Naive thymus-derived CD8-positive, alpha-beta T cell (primary cell): ENCODE results near the gene COL4A1. TPM values are rescaled to one million over a fixed set of nuclear protein-coding genes. Genes with fewer than 3 reads are reported as not detected.

Experiments
- ATAC-seq, 2 donors: fragments of 150-1000 bp; cut with Tn5 transposase in 1 of 2; sonication (Bioruptor Pico), chemical (Tn5 transposase) in 1 of 2; 1 replicate in 1 of 2; 2 replicates in 1 of 2; pipeline ENCODE4 v1.10.0; 2021; ENCODE audit warnings: mild to moderate bottlenecking in 2 of 2, moderate library complexity in 2 of 2
- POLR2A ChIA-PET: fragments of 350-600 bp; sonication (Branson Sonifier 250); formaldehyde crosslinking; loops from one replicate; lab custom pipeline; 2021; ENCODE audit warnings: antibody characterized with exemption; lab: Charles Lee
- DNase-seq, 10 donors: peaks; one replicate each; pipeline versions ENCODE4 v3.0.0 to v3.0.0-alpha.2; 2020 to 2022
- H3K27ac Mint-ChIP-seq, 10 donors: one replicate each; pipeline ENCODE4 v1.8.0; 2020 to 2022; ENCODE audit warnings: mild to moderate bottlenecking in 10 of 10, mixed read lengths in 10 of 10, moderate library complexity in 4 of 10, inconsistent platforms in 1 of 10
- H3K27me3 Mint-ChIP-seq, 5 donors: one replicate each; pipeline ENCODE4 v1.8.0; 2021 to 2022; ENCODE audit warnings: mixed read lengths in 5 of 5
- H3K36me3 Mint-ChIP-seq, 3 donors: one replicate each; pipeline ENCODE4 v1.8.0; 2020 to 2022; ENCODE audit warnings: mixed read lengths in 3 of 3, mild to moderate bottlenecking in 2 of 3, inconsistent platforms in 1 of 3
- H3K4me1 Mint-ChIP-seq, 4 donors: one replicate each; pipeline ENCODE4 v1.8.0; 2021 to 2022; ENCODE audit warnings: mixed read lengths in 4 of 4
- H3K4me3 Mint-ChIP-seq, 10 donors: one replicate each; pipeline ENCODE4 v1.8.0; 2020 to 2022; ENCODE audit warnings: mild to moderate bottlenecking in 10 of 10, mixed read lengths in 10 of 10, moderate library complexity in 6 of 10, inconsistent platforms in 1 of 10
- H3K9me3 Mint-ChIP-seq, 9 donors: one replicate each; pipeline ENCODE4 v1.8.0; 2020 to 2022; ENCODE audit warnings: mixed read lengths in 9 of 9, mild to moderate bottlenecking in 3 of 9, inconsistent platforms in 1 of 9, moderate library complexity in 1 of 9
- polyA plus RNA-seq, 3 donors: library from polyadenylated mRNA; unstranded; fragments of 300-500 nt; fragmentation: Illumina TruSeq; gene quantifications; one replicate each; pipeline ENCODE4 v1.2.3, GENCODE V29; 2021
- total RNA-seq, 8 experiments: library from RNA in 2 of 8; stranded (reverse) in 2 of 8; gene quantifications; one replicate each; pipeline ENCODE4 v1.2.3 and lab custom pipeline; 2021 to 2026

Gene COL4A1
- total and polyA plus RNA-seq, 5 experiments from 2014 or later, result not detected

DNA sequence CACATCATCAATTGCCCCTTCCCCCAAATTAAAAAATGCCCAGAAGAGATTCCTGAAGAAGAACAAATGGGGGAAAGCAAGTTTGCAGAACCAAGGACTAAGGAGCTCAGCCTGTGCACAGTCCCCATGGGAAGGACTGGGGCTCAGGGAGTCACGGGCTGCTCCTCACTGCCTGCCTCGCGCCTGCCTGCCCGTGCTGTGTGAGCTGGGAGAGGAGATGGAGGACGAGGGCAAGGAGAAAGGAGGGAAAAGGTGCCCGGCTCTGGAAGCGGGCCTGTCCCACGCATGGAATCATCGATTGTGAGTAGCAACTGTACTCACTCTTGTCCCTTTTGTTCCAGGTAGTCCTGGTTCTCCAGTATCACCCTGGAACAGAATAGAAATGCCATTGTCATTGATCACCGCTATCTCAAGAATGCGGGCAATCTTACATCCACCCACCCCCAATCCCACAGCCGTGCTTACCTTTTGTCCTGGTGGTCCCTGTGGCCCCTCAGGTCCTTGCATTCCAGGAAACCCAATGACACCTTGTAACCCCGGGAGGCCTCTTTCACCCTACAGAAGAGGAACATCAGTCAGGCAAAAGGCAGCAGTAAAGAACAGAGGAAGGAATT is 93.4 kb downstream of the COL4A1 start:
- no peak for ATAC-seq
- POLR2A ChIA-PET, result no interaction called here
- Mint-ChIP-seq H3K9me3 (no peaks in the 10 kb centered on the region), H3K27ac (no peak overlapping the region), H3K4me3 (no peak overlapping the region), H3K4me1 (no peaks in the 10 kb centered on the region), H3K27me3 (peaks cover 0 to 46% (median 10%) of the 10 kb centered on the region in 5 donors), H3K36me3 (no peaks in the 10 kb centered on the region)
- no peak for DNase-seq

DNA sequence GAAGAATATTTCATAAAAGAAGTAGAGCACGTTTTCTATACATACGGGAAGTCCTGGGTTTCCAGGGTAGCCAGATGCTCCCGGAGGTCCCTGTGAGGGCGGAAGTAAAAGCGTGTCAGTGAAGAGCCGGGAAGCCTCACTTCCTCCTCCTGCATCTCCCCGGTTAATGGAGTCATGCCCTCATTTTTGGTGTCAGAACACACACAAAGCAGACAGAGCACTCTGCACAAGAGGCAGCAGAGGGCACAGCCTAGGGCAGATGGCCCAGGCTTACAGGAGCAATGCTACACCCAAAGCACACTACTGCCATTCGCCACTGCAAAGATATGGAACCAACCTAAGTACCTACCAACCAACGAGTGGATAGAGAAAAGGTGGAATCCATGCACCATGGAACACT is 94.4 kb downstream of the COL4A1 start:
- Mint-ChIP-seq H3K27ac (peak overlapping the region in 1 of 10 donors; percentile 6), H3K36me3 (no peaks in the 10 kb centered on the region), H3K4me1 (no peaks in the 10 kb centered on the region), H3K9me3 (no peaks in the 10 kb centered on the region), H3K27me3 (peaks cover 0 to 36% (median 7%) of the 10 kb centered on the region in 5 donors), H3K4me3 (peak overlapping the region in 1 of 10 donors; percentile 12)
- POLR2A ChIA-PET, result no interaction called here
- ATAC-seq (no peak), DNase-seq (no peak)

DNA sequence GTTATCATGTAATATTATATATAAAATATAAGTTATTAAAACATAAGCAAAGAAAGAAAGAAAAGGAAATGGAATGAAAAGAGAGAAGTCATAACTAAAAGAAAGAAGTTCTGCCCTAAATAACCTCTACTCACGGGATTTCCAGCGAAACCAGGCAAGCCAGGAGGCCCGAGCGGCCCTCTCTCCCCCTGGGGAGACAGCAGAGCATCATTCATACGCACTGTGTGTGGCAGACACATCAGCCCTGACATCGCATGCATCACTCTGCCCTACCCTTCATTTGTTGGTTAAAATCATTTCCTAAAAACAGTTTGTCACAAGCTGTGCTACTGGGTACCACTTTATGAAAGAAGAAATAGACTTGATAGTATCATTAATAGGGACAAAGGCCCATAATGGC is 95.2 kb downstream of the COL4A1 start:
- H3K36me3 Mint-ChIP-seq, result no peaks in the 10 kb centered on the region
- ATAC-seq (no peak), DNase-seq (no peak)
- peaks cover 0 to 28% (median 7%) of the 10 kb centered on the region in 5 donors for H3K27me3 Mint-ChIP-seq
- H3K27ac Mint-ChIP-seq, result no peak overlapping the region
- POLR2A ChIA-PET, result no interaction called here
- H3K4me3 Mint-ChIP-seq, result no peak overlapping the region
- no peaks in the 10 kb centered on the region for H3K9me3 Mint-ChIP-seq
- H3K4me1 Mint-ChIP-seq, result no peaks in the 10 kb centered on the region

DNA sequence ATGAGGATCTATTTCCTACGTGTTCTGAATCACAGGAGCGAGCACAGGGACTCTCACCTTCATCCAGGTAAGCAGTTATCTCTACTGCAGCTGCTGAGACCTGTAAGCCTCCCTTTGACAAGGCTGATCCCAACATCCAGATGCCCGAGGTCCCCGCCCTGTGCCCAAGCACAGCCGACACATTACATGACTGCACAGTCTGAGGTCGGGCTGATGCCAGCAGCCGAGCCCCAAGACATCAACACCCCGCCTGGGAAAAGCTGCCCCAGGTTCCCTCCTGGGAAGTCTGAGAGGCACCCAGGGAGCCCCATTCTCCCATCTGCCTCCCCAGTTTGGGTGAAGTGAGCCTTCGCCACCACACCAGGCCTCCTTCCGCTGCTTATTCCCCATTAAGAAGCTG is 95.9 kb downstream of the COL4A1 start:
- ATAC-seq (no peak), DNase-seq (no peak)
- no peak overlapping the region for H3K27ac Mint-ChIP-seq
- POLR2A ChIA-PET, result no interaction called here
- H3K9me3 Mint-ChIP-seq, result no peaks in the 10 kb centered on the region
- H3K27me3 Mint-ChIP-seq, result peaks cover 0 to 26% (median 5%) of the 10 kb centered on the region in 5 donors
- no peaks in the 10 kb centered on the region for H3K36me3 Mint-ChIP-seq
- H3K4me3 Mint-ChIP-seq, result no peak overlapping the region
- no peaks in the 10 kb centered on the region for H3K4me1 Mint-ChIP-seq

DNA sequence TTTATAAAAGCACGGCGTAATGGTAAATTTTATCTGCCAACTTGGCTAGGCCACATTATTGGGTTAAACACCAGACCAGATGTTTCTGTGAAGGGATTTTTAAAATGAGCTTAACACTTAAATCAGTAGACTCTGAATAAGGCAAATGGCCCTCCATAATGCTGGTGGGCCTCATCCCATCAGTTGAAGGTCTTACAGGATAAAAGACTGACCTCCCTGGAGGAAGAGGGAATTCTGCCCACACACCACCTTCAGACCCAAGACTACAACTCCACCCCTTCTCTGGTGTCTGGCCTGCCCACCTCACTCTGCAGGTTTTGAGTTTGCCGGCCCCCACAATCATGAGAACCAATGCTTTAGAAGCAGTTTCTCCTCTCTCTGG is 96.4 kb downstream of the COL4A1 start:
- POLR2A ChIA-PET, result no interaction called here
- H3K4me1 Mint-ChIP-seq, result no peaks in the 10 kb centered on the region
- no peak for DNase-seq
- H3K27me3 Mint-ChIP-seq, result peaks cover 0 to 26% (median 5%) of the 10 kb centered on the region in 5 donors
- no peaks in the 10 kb centered on the region for H3K36me3 Mint-ChIP-seq
- no peak overlapping the region for H3K27ac Mint-ChIP-seq
- H3K9me3 Mint-ChIP-seq, result no peaks in the 10 kb centered on the region
- no peak for ATAC-seq
- peak overlapping the region in 1 of 10 donors; percentile 36 for H3K4me3 Mint-ChIP-seq

DNA sequence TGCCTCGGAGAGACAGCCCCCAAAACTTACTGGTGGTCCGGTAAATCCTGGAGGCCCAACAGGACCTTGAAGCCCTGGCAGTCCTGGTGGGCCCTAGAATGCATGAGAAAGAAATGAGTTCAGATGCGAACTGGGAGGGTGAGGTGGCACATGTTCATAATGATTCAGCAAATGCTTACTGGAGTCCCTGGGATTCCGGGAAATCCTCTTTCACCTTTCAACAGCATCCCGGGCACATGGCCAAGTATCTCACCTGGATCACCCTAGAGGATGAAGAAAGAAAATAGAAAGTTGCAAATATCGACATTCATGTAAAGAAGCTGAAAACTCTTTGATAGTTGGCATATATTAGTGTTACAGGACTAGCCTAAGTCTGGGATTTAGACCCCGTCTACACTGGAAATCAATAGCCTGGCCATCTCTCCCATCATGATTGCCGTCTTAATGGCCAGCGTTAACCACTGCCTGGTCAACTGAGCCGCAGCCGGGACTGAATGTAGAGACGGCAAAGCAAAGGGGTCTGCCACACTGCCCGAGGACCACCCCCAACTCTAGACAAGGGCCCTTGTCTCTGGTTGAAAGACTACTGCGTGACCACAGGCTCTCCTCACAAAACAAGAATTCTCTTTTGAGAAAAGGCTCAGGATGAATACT is 96.9 kb downstream of the COL4A1 start:
- no peak for ATAC-seq
- Mint-ChIP-seq H3K36me3 (no peaks in the 10 kb centered on the region), H3K27me3 (peaks cover 0 to 23% (median 5%) of the 10 kb centered on the region in 5 donors), H3K4me1 (no peaks in the 10 kb centered on the region), H3K9me3 (no peaks in the 10 kb centered on the region), H3K4me3 (no peak overlapping the region), H3K27ac (no peak overlapping the region)
- no peak for DNase-seq
- POLR2A ChIA-PET, result no interaction called here

DNA sequence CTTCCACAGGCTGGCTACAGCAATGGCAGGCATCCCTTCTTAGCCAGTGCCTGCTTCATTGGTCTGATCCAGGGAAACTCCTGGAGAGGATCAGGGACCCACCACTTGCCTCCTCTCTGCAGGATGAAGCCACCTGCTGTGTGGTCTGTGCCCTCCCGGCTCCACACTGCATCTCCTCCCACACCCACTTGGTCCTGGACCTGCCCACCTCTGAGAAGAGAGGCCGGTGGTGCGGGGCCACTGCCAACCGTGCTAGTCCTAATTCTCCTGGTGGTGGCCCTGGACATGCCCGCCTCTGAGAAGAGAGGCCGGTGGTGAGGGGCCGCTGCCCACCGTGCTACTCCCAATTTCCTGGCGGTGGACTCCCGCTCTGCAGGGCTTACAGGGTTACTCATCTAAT is 98.8 kb downstream of the COL4A1 start:
- ATAC-seq (no peak), DNase-seq (no peak)
- H3K27me3 Mint-ChIP-seq, result peaks cover 0 to 10% (median 5%) of the 10 kb centered on the region in 5 donors
- no peaks in the 10 kb centered on the region for H3K4me1 Mint-ChIP-seq
- no peak overlapping the region for H3K4me3 Mint-ChIP-seq
- POLR2A ChIA-PET, result no interaction called here
- no peak overlapping the region for H3K27ac Mint-ChIP-seq
- no peaks in the 10 kb centered on the region for H3K36me3 Mint-ChIP-seq
- H3K9me3 Mint-ChIP-seq, result no peaks in the 10 kb centered on the region

DNA sequence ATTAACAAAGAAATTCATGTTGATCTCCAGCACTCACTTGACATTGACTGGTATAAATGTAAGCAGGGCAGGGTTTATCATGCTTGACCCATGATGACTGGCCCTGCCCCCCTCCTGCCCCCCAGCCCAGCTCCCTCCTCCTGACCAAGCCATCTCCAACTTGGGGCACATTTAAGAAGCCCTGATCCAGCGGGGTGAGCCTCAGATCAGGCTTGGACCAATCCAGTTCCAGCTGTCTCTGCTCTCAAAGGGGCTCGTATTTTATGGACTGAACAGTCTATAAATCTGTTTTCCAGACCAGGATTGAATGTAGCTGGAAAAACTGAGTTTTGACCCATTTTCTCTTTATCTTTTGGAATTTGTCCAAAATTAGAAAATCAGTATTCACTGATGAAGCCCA is 100.0 kb downstream of the COL4A1 start:
- no peak for DNase-seq
- H3K4me3 Mint-ChIP-seq, result no peak overlapping the region
- H3K9me3 Mint-ChIP-seq, result no peaks in the 10 kb centered on the region
- H3K27ac Mint-ChIP-seq, result no peak overlapping the region
- H3K36me3 Mint-ChIP-seq, result no peaks in the 10 kb centered on the region
- peaks cover 0 to 4% (median 2%) of the 10 kb centered on the region in 5 donors for H3K27me3 Mint-ChIP-seq
- POLR2A ChIA-PET, result no interaction called here
- H3K4me1 Mint-ChIP-seq, result no peaks in the 10 kb centered on the region
- no peak for ATAC-seq

DNA sequence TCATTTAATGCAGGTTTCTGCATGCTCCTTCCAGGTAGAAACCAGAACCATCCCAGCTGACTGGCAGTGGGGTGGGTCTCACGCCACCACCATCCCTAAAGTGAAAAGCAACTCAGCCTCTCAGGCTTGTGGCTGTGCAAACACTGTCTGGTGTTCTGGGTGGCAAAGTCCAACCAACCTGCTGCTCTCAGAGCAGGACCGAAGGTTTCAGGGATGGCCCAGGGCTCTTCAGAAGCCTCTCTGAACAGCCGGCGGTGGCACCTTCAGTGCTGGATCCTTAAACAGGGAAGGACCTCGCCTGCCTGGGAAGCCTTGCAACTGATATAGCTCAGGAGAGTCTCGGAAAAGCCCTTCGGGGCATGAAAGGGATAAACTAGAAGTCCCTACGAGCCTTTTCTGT is 100.8 kb downstream of the COL4A1 start:
- H3K27me3 Mint-ChIP-seq, result peaks cover 0 to 4% (median 2%) of the 10 kb centered on the region in 5 donors
- DNase-seq (no peak), ATAC-seq (no peak)
- H3K36me3 Mint-ChIP-seq, result no peaks in the 10 kb centered on the region
- H3K4me1 Mint-ChIP-seq, result no peaks in the 10 kb centered on the region
- H3K4me3 Mint-ChIP-seq, result no peak overlapping the region
- POLR2A ChIA-PET, result no interaction called here
- H3K9me3 Mint-ChIP-seq, result no peaks in the 10 kb centered on the region
- no peak overlapping the region for H3K27ac Mint-ChIP-seq

DNA sequence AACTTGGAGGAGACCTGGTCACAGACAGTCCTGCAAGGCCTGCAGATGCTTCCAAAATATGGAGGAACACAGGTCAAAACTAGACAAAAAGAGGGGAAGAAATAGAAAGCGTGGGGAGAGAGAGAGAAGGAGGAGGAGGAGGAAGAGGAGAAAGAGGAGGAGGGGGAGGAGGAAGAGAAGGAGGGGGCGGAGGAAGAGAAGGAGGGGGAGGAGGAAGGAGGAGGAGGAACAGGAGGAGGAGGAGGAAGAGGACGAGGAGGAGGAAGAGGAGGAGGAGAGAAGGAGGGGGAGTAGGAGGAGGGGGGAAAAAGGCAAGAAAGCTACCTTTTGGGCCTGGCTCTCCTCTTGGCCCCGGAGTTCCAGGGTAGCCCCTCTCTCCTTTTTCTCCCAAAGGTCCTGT is 105.8 kb downstream of the COL4A1 start:
- H3K27me3 Mint-ChIP-seq, result peaks cover 8 to 38% (median 23%) of the 10 kb centered on the region in 5 donors
- DNase-seq (no peak), ATAC-seq (no peak)
- H3K4me1 Mint-ChIP-seq, result no peaks in the 10 kb centered on the region
- POLR2A ChIA-PET, result no interaction called here
- peaks cover 0 to 2% (median 0%) of the 10 kb centered on the region in 9 donors for H3K9me3 Mint-ChIP-seq
- no peaks in the 10 kb centered on the region for H3K36me3 Mint-ChIP-seq
- no peak overlapping the region for H3K27ac Mint-ChIP-seq
- no peak overlapping the region for H3K4me3 Mint-ChIP-seq

DNA sequence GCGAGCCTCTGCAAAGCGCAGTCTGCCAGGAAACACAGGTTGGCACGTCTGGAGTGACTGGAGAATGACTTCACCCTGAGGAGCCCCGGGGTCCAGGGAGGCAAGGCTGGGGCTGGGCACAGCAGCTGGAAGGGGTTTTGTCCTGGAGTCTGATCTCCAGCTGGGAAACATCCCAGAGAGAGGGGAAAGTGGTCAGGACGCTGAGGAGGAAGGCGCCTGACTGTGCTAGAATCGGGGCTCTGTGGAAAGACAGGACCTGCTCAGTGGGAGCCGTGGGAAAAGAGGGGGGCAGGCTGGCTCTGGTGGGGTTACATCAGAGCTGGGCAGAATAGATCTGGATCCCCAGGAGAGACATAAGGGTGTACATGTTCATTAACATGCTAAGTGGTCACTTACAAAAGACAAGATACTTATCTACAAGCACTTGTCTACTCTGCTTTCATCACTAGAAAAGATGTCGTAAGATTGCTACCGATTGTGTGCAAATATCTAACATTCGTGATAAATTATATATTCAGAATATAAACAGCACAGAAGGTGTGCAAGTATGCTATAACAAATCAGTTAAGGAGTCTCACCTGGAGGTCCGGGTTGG is 106.6 kb downstream of the COL4A1 start:
- no peaks in the 10 kb centered on the region for H3K36me3 Mint-ChIP-seq
- POLR2A ChIA-PET, result no interaction called here

DNA sequence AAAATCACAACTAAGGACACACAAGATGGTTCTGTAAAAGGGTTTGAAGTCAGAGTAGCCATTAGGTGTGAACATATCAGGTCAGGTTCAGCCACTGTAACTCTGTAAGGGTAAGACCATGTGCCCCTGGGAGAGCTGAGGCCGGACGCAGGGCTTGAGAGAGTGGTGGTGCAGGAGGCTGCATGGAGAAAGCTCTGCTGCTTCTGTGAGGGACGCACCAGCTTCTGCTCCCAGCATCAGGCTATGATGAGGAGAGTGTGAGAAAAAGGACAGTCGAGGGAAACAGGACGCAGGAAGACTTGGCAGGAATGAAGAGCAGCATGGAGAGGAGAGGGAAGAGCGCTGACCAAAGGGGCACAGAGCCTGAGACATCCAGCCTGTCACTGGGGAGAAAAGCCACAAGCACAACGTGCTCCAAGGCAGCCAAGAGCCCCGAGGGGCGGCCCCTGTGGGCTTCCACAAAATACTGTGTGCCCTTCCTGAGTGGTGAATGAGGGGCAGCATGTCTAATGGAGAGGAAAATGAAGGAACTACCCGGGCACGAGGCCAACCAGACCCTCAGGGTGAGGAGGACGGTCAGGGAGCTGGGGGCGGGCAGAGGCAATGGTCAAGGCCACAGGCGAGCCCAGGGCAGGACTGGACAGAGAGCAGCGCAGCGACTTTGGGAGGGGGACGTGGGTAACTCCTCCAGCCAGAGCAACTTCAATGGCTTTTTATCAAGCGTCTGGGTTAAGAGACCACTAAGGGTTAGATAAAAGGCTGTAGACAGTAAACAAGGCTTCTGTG is 107.7 kb downstream of the COL4A1 start:
- POLR2A ChIA-PET, result no interaction called here
- Mint-ChIP-seq H3K4me3 (no peak overlapping the region), H3K4me1 (no peaks in the 10 kb centered on the region), H3K9me3 (peaks cover 0 to 2% (median 0%) of the 10 kb centered on the region in 9 donors), H3K36me3 (no peaks in the 10 kb centered on the region), H3K27ac (no peak overlapping the region), H3K27me3 (peaks cover 8 to 57% (median 24%) of the 10 kb centered on the region in 5 donors)
- no peak for ATAC-seq
- DNase-seq, result no peak

More for the DNA sequence above, 106.6 kb downstream of the COL4A1 start:
- no peaks in the 10 kb centered on the region for H3K4me1 Mint-ChIP-seq
- no peak overlapping the region for H3K27ac Mint-ChIP-seq
- peaks cover 8 to 46% (median 24%) of the 10 kb centered on the region in 5 donors for H3K27me3 Mint-ChIP-seq
- DNase-seq, result no peak
- no peak overlapping the region for H3K4me3 Mint-ChIP-seq
- peaks cover 0 to 2% (median 0%) of the 10 kb centered on the region in 9 donors for H3K9me3 Mint-ChIP-seq
- no peak for ATAC-seq

DNA sequence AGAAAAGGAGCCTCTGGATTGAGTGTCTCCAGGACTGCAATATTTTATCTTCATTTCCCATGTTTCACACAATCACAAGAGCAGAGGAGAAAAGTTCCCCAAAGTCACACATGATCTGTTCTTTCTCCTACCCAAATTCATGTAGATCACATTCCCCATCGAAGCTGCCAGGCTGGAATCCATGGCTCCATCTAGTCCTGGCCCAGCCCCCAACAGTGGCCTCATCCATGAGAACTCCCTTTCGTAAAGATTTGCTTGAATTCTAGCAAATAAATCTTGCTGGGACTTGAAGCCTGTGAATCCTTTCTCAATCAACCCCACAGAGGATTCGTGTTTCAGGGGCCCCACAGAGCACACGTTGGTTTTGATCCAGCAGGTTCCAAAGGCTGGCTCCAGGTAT is 109.5 kb downstream of the COL4A1 start:
- POLR2A ChIA-PET, result no interaction called here
- ATAC-seq, result no peak

More for the DNA sequence above, 109.5 kb downstream of the COL4A1 start:
- no peak overlapping the region for H3K27ac Mint-ChIP-seq
- DNase-seq, result no peak
- H3K9me3 Mint-ChIP-seq, result peaks cover 0 to 2% (median 0%) of the 10 kb centered on the region in 9 donors
- H3K4me3 Mint-ChIP-seq, result no peak overlapping the region
- peaks cover 8 to 75% (median 24%) of the 10 kb centered on the region in 5 donors for H3K27me3 Mint-ChIP-seq
- no peaks in the 10 kb centered on the region for H3K4me1 Mint-ChIP-seq
- no peaks in the 10 kb centered on the region for H3K36me3 Mint-ChIP-seq
